HL-60/S4 treated with retinoic acid at 250 ng/mL for 4 days and 3 days (cell line): ENCODE results near the gene TCTN1.

Source experiments
- in situ Hi-C: fragments of 300-500 bp; cut with MboI; formaldehyde crosslinking; loops from 2 replicates; pipeline ENCODE4 v1.7.0; 2022; ENCODE audit warnings: low sequenced_read_pairs

The TCTN1 gene

GRCh38 chr12:110670161-110670701 is 56.3 kb downstream of the TCTN1 start:
- in situ Hi-C loops: no loop called here

GRCh38 chr12:110676171-110676570 is 62.2 kb downstream of the TCTN1 start:
- in situ Hi-C loops: no loop called here

- in situ Hi-C loops: no loop called here
These were observed 63.4 kb downstream of the TCTN1 start for GRCh38 chr12:110677206-110677911.

GRCh38 chr12:110677982-110678381 is 64.1 kb downstream of the TCTN1 start:
- in situ Hi-C loops: no loop called here

GRCh38 chr12:110679201-110679600 is 65.3 kb downstream of the TCTN1 start:
- in situ Hi-C loops: no loop called here

GRCh38 chr12:110680032-110680431 is 66.1 kb downstream of the TCTN1 start:
- in situ Hi-C loops: no loop called here

GRCh38 chr12:110683888-110684287 is 70.0 kb downstream of the TCTN1 start:
- in situ Hi-C loops: no loop called here

GRCh38 chr12:110684312-110684836 is 70.4 kb downstream of the TCTN1 start:
- in situ Hi-C loops: no loop called here

GRCh38 chr12:110686294-110686903 is 72.5 kb downstream of the TCTN1 start:
- in situ Hi-C loops: no loop called here

GRCh38 chr12:110687396-110688169 is 73.7 kb downstream of the TCTN1 start:
- in situ Hi-C loops: no loop called here

GRCh38 chr12:110688446-110689280 is 74.7 kb downstream of the TCTN1 start, which contains the start of gene HVCN1:
Gene HVCN1 (minus strand): TSS chr12:110689115. CDS start chr12:110683245, 5,870 bp downstream.
- in situ Hi-C loops: no loop called here

GRCh38 chr12:110689281-110690126 is 75.6 kb downstream of the TCTN1 start:
- in situ Hi-C loops: loop anchor here (10.0 kb wide), 1 partner anchor 235 kb away; the partner anchor contains the start of gene ARPC3

GRCh38 chr12:110690127-110690430 is 76.2 kb downstream of the TCTN1 start:
- in situ Hi-C loops: loop anchor here (10.0 kb wide), 1 partner anchor 235 kb away; the partner anchor contains the start of gene ARPC3

GRCh38 chr12:110693731-110694130 is 79.8 kb downstream of the TCTN1 start:
- in situ Hi-C loops: loop anchor here (10.0 kb wide), 1 partner anchor 239 kb away; the partner anchor contains the start of gene ARPC3

GRCh38 chr12:110694330-110694901 is 80.5 kb downstream of the TCTN1 start:
- in situ Hi-C loops: loop anchor here (10.0 kb wide), 1 partner anchor 240 kb away; the partner anchor contains the start of gene ARPC3

GRCh38 chr12:110696283-110696682 is 82.4 kb downstream of the TCTN1 start:
- in situ Hi-C loops: loop anchor here (10.0 kb wide), 1 partner anchor 241 kb away; the partner anchor contains the start of gene ARPC3

GRCh38 chr12:110697236-110697635 is 83.3 kb downstream of the TCTN1 start:
- in situ Hi-C loops: loop anchor here (10.0 kb wide), 1 partner anchor 242 kb away; the partner anchor contains the start of gene ARPC3

- in situ Hi-C loops: loop anchor here (10.0 kb wide), 1 partner anchor 244 kb away; the partner anchor contains the start of gene ARPC3
These were observed 84.4 kb downstream of the TCTN1 start for GRCh38 chr12:110698171-110698902.
